Measurements from ENCODE around the gene TSC22D4.

The TSC22D4 gene

GRCh38 chr7:100426516-100426915, 52.5 kb downstream of the TSC22D4 start:
- no peak for DNase-seq

GRCh38 chr7:100425347-100425746, 53.7 kb downstream of the TSC22D4 start:
- no peak for DNase-seq

- no peak for DNase-seq
Measured at GRCh38 chr7:100423315-100423714, 55.7 kb downstream of the TSC22D4 start.

- DNase-seq, result no peak
Measured at GRCh38 chr7:100419660-100420226, 59.3 kb downstream of the TSC22D4 start.

- DNase-seq, result no peak
Measured at GRCh38 chr7:100418930-100419659, 59.9 kb downstream of the TSC22D4 start.

All from NCI-H526 treated with DMSO at 0.1 percent for 48 hours (cell line).